GM12892 (cell line): ENCODE measurements around the gene TBC1D5.

Experiments
- POLR2A ChIP-seq: IDR thresholded peaks from 2 replicates; pipeline ENCODE4 v1.6.1; 2011; ENCODE audit warnings: low read depth, low read length, control low read depth
- TAF1 ChIP-seq: IDR thresholded peaks from 2 replicates; pipeline ENCODE4 v1.6.1; 2011; ENCODE audit warnings: low read depth, mild to moderate bottlenecking, control low read depth, low read length, borderline replicate concordance

DNA sequence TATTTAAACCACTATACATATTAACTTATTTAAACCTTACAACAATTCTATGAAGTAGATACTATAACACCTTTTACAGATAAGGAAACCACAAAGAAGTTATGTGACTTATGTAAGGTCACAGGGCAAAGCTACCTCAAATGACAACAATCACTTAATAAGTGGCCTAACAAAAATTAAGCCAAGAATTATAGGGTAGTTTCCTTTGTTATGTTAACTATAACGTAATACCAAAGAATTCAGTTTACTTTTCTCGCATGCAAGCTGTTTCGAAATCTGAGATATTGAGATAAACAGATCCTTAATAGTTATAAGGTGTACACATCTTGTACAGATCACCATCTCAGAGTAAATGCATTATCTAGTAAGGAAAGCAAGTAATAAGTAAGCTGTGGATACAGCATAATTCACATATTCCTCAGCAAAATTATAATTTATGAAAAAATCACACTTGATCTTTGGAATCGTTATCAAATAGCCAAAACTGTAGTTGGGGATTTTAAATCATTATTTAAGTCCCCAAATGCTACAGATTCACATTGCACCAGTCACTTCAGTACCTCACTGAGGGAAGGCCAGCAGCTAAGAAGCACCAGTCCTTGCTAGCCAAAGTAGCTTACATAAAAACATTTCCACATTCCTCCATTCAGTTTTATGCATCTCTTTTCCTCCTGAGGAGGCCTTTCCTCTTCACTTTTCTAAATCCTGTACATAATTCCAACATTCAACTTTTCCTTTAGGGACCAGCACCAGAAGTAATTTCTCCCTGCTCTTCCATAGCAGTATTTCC lies 226.8 kb downstream of the TBC1D5 start:
- TF ChIP-seq POLR2A (no peak), TAF1 (no peak)
